GM12865 (cell line): ENCODE results near the gene TMA7.
"Not testable (repeated sequence)": the region's sequence is repeated elsewhere in the genome, so short reads cannot be mapped to it uniquely, and the experiment has no call there.

ENCODE experiments used
- DNase-seq: peaks from one replicate; pipeline ENCODE4 v3.0.0; 2010; ENCODE audit warnings: low read depth
- H3K4me3 ChIP-seq: 2 replicates; pipeline ENCODE4 v1.5.1; 2011; ENCODE audit warnings: mild to moderate bottlenecking, low read depth, low read length, control low read depth
- CTCF ChIP-seq: IDR thresholded peaks from 2 replicates; pipeline ENCODE4 v1.5.1; 2011; ENCODE audit warnings: low read length, control low read depth, low read depth, inconsistent platforms; ENCODE audit not compliant: insufficient read depth; ENCODE audit errors: missing control alignments

Gene TMA7

DNA sequence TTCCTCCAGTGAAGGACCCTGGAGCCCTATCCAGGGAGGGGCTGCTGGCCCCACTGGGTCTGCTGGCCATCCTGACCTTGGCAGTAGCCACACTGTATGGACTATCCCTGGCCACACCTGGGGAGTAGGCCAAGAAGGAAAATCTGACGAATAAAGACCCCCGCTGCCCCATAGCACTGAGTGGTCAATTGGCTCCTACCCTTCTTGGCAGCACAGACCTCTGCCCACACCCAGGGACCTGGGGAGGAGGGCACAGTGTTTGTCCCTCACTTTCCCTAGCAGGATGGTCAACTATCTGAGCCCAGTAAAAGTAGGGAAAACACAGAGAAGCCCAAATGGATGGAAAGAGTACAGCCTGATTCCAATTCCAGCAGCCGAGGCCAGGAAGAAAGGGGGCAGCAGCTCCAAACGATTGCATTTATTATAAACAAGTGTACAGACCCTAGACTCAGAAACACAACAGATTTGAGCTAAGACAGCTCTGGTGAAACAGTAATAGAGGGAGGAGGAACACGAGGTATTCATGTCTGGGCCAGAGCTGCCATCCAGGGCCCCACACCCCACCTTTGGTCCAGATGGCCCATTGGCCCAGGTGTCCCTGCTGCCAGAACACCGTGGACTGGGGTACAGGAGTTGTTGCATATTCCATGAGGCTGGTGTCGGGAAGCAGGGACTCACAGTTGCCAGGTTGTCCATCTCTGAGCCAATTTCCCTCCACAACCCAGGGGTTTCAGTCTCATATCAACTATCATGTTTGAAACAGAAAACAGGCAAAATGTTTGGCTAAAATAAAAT, 27.6 kb downstream of the TMA7 start:
- H3K4me3 ChIP-seq: peak overlapping the region; percentile 85
- no peak for DNase-seq
- no peak for TF ChIP-seq CTCF

DNA sequence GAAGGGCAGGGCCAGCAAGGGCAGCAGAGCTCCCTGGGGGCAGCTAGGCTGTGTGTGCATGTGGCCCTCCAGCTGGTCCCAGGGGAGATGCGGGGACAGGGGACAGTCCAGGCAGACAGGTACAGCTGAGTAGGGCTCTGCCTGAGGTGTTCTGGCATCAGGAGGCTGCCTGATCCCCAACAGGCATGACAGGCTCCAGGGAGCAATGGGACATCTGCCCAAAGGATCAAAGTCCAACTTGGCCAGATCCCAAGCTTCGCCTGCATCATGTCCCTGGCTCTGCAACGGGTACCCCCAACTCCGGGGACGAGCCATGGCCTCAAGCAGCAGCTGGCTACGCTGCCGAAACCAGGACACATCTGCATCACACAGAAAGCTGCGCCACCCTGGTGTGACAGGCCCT, 28.3 kb downstream of the TMA7 start:
- no peak for TF ChIP-seq CTCF
- H3K4me3 ChIP-seq: no peak overlapping the region
- no peak for DNase-seq

- no peak for TF ChIP-seq CTCF
- H3K4me3 ChIP-seq: no peak overlapping the region
- DNase-seq: no peak
These were observed 29.2 kb downstream of the TMA7 start for GRCh38 chr3:48469046-48469915.

DNA sequence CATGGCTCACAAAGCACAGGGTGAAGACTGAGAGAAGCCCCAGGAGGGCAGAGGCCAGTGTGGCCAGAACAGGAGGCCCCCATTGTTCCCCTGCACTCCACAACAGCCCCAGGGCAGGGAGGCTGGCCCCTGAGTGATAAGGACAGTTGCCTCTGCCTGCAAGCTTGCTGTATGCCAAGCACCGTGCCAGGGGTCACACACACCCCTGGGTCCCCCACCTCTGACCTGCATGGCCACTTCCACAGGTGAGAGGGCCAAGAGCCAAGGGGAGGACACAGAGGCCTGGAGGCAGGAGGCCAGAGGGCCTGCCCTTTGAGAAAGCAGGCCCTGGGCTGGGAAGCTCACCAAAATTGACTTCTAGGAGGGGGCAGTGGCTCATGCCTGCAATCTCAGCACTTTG, 30.2 kb downstream of the TMA7 start:
- H3K4me3 ChIP-seq: no peak overlapping the region
- no peak for TF ChIP-seq CTCF
- no peak for DNase-seq

DNA sequence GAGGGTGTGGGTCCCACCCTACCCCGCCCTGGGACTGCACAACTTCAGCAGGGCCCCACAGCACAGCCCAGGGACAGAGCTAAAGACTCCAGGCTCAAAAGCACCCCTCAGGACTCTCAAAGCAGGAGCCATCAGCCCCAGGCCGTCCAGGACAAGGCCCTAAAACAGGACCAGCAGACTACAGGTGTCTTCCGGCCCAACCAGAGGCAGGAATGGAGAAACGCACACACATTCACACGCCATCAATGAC, 32.5 kb downstream of the TMA7 start:
- TF ChIP-seq CTCF: no peak
- DNase-seq: no peak
- peak overlapping the region; percentile 85 for H3K4me3 ChIP-seq

- peak; percentile 50 for TF ChIP-seq CTCF
- peak; percentile 98 for DNase-seq
- peak overlapping the region; percentile 85 for H3K4me3 ChIP-seq
These were observed 33.0 kb downstream of the TMA7 start for GRCh38 chr3:48472923-48473616.

DNA sequence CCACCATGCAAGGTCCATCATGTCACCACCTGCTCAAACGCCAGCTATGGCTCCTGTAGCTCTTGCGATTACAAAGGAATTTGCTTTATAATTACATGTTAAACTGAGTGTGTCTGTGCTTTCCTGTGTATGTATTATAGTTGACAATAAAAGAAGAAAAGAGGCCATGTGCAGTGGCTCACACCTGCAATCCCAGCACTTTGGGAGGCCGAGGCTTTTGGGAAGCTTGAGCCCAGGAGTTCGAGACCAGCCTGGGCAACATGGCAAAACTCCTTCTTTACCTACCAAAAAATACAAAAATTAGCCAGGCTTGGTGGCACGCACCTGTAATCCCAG, 33.5 kb downstream of the TMA7 start:
- no peak for TF ChIP-seq CTCF
- no peak overlapping the region for H3K4me3 ChIP-seq
- no peak for DNase-seq

DNA sequence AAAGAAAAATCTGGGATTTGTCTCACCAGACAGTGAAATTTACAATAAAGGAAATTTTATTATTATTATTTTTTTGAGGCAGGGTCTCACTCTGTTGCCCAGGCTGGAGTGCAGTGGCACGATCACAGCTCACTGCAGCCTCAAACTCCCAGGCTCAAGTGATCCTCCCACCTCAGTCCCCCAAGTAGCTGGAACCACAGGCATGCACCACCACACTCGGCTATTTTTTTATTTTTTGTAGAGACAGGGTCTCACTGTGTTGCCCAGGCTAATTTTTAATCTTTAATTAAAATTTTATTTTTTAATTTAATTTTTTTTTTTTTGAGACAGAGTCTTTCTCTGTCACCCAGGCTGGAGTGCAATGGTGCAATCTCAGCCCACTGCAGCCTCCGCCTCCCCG, 34.0 kb downstream of the TMA7 start:
- DNase-seq, H3K4me3 ChIP-seq: not testable (repeated sequence)
